IMR-90 (cell line): ENCODE measurements around the gene CELF5. TPM values are rescaled to one million over a fixed set of nuclear protein-coding genes. Genes with fewer than 3 reads are reported as not detected.

ENCODE experiments used
- ATAC-seq: fragments of 200-7000 bp; cut with Tn5 transposase; 2 replicates; pipeline ENCODE4 v1.9.1; 2020; ENCODE audit warnings: low read depth, mild to moderate bottlenecking, moderate library complexity
- BruUV-seq: library from RNA; stranded (reverse); fragments of 400-500 nt; replicated peaks from 2 replicates; lab custom pipeline; 2021; lab: Mats Ljungman, UMichigan
- CTCF ChIA-PET: fragments of 300-600 bp; formaldehyde crosslinking; extraction: SDS; loops from one replicate; lab custom pipeline; 2021; ENCODE audit warnings: antibody characterized with exemption; lab: Yijun Ruan, JAX
- POLR2A ChIA-PET: fragments of 300-600 bp; sonication (Branson Sonifier 250); formaldehyde crosslinking; loops from one replicate; lab custom pipeline; 2022; ENCODE audit warnings: antibody characterized with exemption; ENCODE audit not compliant: unreplicated experiment; lab: Charles Lee
- DNase-seq: peaks from one replicate; pipeline ENCODE4 v3.0.0; 2013
- H2AFZ ChIP-seq: replicated peaks from 2 replicates; pipeline ENCODE3; 2013; ENCODE audit warnings: low read length, mild to moderate bottlenecking; ENCODE audit not compliant: poor library complexity
- H2AK5ac ChIP-seq: 2 replicates; pipeline ENCODE4 v1.6.1; 2013; ENCODE audit warnings: low read depth, low read length, inconsistent platforms
- H2AK9ac ChIP-seq: replicated peaks from 2 replicates; pipeline ENCODE3; 2013; ENCODE audit warnings: mild to moderate bottlenecking, low read depth, low read length, moderate library complexity; ENCODE audit not compliant: poor library complexity
- H2BK120ac ChIP-seq: 2 replicates; pipeline ENCODE4 v1.6.1; 2013; ENCODE audit warnings: low read depth, low read length, inconsistent platforms
- H2BK15ac ChIP-seq: 3 replicates; pipeline ENCODE4 v1.6.1; 2013; ENCODE audit warnings: low read depth, low read length, inconsistent platforms
- H2BK20ac ChIP-seq: 2 replicates; pipeline ENCODE4 v1.6.1; 2013; ENCODE audit warnings: low read depth, mild to moderate bottlenecking, inconsistent platforms, low read length, moderate library complexity
- H2BK5ac ChIP-seq: 2 replicates; pipeline ENCODE4 v1.6.1; 2013; ENCODE audit warnings: mild to moderate bottlenecking, low read depth, low read length, inconsistent platforms; ENCODE audit not compliant: poor library complexity, severe bottlenecking
- H3K14ac ChIP-seq: replicated peaks from 2 replicates; pipeline ENCODE4 v1.6.1; 2013; ENCODE audit warnings: low read depth, low read length, inconsistent platforms
- H3K18ac ChIP-seq: 2 replicates; pipeline ENCODE4 v1.6.1; 2013; ENCODE audit warnings: low read depth, low read length, control low read depth
- H3K23ac ChIP-seq: 2 replicates; pipeline ENCODE4 v1.6.1; 2013; ENCODE audit warnings: low read depth, low read length, inconsistent platforms
- H3K27ac ChIP-seq: 2 replicates; pipeline ENCODE4 v1.5.1; 2013; ENCODE audit warnings: mild to moderate bottlenecking, control low read depth, low read length; ENCODE audit not compliant: insufficient read depth
- H3K27me3 ChIP-seq: 2 replicates; pipeline ENCODE4 v1.6.1; 2013; ENCODE audit warnings: low read length; ENCODE audit not compliant: control insufficient read depth, insufficient read depth
- H3K36me3 ChIP-seq: 2 replicates; pipeline ENCODE4 v1.6.1; 2013; ENCODE audit warnings: low read length, mixed read lengths; ENCODE audit not compliant: control insufficient read depth, insufficient read depth
- H3K4ac ChIP-seq: 2 replicates; pipeline ENCODE4 v1.6.1; 2013; ENCODE audit warnings: low read depth, low read length, inconsistent platforms
- H3K4me1 ChIP-seq: 2 replicates; pipeline ENCODE4 v1.6.1; 2013; ENCODE audit warnings: low read length, mixed read lengths; ENCODE audit not compliant: control insufficient read depth, insufficient read depth
- H3K4me2 ChIP-seq: 2 replicates; pipeline ENCODE4 v1.6.1; 2013; ENCODE audit warnings: low read depth, mild to moderate bottlenecking, control low read depth, low read length, moderate library complexity
- H3K4me3 ChIP-seq: 2 replicates; pipeline ENCODE4 v1.5.1; 2013; ENCODE audit warnings: low read depth, mild to moderate bottlenecking, control low read depth, low read length, moderate library complexity; ENCODE audit not compliant: insufficient read depth
- H3K56ac ChIP-seq: 2 replicates; pipeline ENCODE4 v1.6.1; 2013; ENCODE audit warnings: low read length, inconsistent platforms; ENCODE audit not compliant: insufficient read depth; ENCODE audit errors: extremely low read depth
- H3K79me1 ChIP-seq, 2 experiments: 2 replicates each; pipeline ENCODE4 v1.6.1; 2013; ENCODE audit warnings: low read length in 2 of 2, inconsistent platforms in 1 of 2, low read depth in 1 of 2
- H3K9ac ChIP-seq: 2 replicates; pipeline ENCODE4 v1.6.1; 2013; ENCODE audit warnings: low read depth, low read length, control low read depth
- H3K9me1 ChIP-seq: 2 replicates; pipeline ENCODE4 v1.6.1; 2013; ENCODE audit warnings: low read length, inconsistent platforms; ENCODE audit not compliant: insufficient read depth
- H3K9me3 ChIP-seq: 2 replicates; pipeline ENCODE4 v1.6.1; 2013; ENCODE audit warnings: low read length; ENCODE audit not compliant: control insufficient read depth, insufficient read depth
- H4K20me1 ChIP-seq: 2 replicates; pipeline ENCODE4 v1.6.1; 2013; ENCODE audit warnings: low read length, inconsistent platforms; ENCODE audit not compliant: insufficient read depth
- H4K5ac ChIP-seq: 2 replicates; pipeline ENCODE4 v1.6.1; 2013; ENCODE audit warnings: mild to moderate bottlenecking, low read depth, low read length, control low read depth
- H4K8ac ChIP-seq, 2 experiments: 2 replicates each; pipeline ENCODE4 v1.6.1; 2013; ENCODE audit warnings: low read depth in 2 of 2, low read length in 2 of 2, control low read depth in 1 of 2, inconsistent platforms in 1 of 2
- H4K91ac ChIP-seq: 2 replicates; pipeline ENCODE4 v1.6.1; 2013; ENCODE audit warnings: low read depth, low read length, inconsistent platforms; ENCODE audit not compliant: insufficient read depth
- SMC3 ChIP-seq: fragments of 150-350 bp; IDR thresholded peaks from 2 replicates; pipeline ENCODE4 v1.6.1; 2016; ENCODE audit warnings: low read depth, mild to moderate bottlenecking, antibody characterized with exemption, low read length, moderate library complexity
- WGBS, 2 experiments: methylation state at CpG; one replicate each; pipeline versions ENCODE4 v1.1.5 to v1.1.7; 2013; ENCODE audit warnings: missing lambda C conversion rate in 2 of 2; ENCODE audit not compliant: insufficient read length in 1 of 2; ENCODE audit errors: extremely low coverage in 2 of 2; 5-methylcytosine and 5-hydroxymethylcytosine counted together
- dilution Hi-C: fragments of 300-500 bp; cut with HindIII; formaldehyde crosslinking; loops from one replicate; pipeline ENCODE4 v1.14.3; 2018; ENCODE audit warnings: low sequenced_read_pairs; ENCODE audit not compliant: unreplicated experiment
- in situ Hi-C: fragments of 300-500 bp; cut with MboI; formaldehyde crosslinking; loops from 3 replicates; pipeline ENCODE4 v1.14.3; 2019; ENCODE audit warnings: low sequenced_read_pairs, inconsistent platforms, mixed read lengths
- intact Hi-C: fragments of 100-400 bp; cut with micrococcal nuclease; formaldehyde crosslinking; loops from 2 replicates; pipeline ENCODE4 v1.10.0; 2022
- polyA plus RNA-seq, 3 experiments: library from polyadenylated mRNA; depleted of rRNA; stranded (reverse); fragments of >200 nt; gene quantifications; 2 replicates each; pipeline ENCODE4 v1.2.3, GENCODE V29; 2012; ENCODE audit warnings: low replicate concordance in 1 of 3
- total RNA-seq: library from RNA; depleted of rRNA; stranded (reverse); fragments of >200 nt; gene quantifications from 2 replicates; pipeline ENCODE4 v1.2.3, GENCODE V29; 2012

Gene CELF5
- total and polyA plus RNA-seq, 2 of the 4 experiments (the other 2 are of a cell fraction), result 0.02 TPM; not detected in 1

GRCh38 chr19:3281026-3281425, 56.6 kb downstream of the CELF5 start:
- Histone ChIP-seq H3K79me1 (no peaks in the 10 kb centered on the region), H2AK9ac (no peak overlapping the region), H3K9me3 (no peaks in the 10 kb centered on the region), H3K27ac (no peak overlapping the region), H3K56ac (no peak overlapping the region), H3K4ac (no peak overlapping the region), H2BK5ac (no peak overlapping the region), H3K27me3 (peaks cover 32% of the 10 kb centered on the region), H2BK15ac (no peak overlapping the region), H3K9ac (no peak overlapping the region), H2AK5ac (no peak overlapping the region), H3K14ac (no peak overlapping the region), H2BK20ac (no peak overlapping the region), H2AFZ (no peak overlapping the region), H4K8ac (no peak overlapping the region), H3K23ac (no peak overlapping the region), H3K4me3 (no peak overlapping the region), H3K4me1 (no peaks in the 10 kb centered on the region), H2BK120ac (no peak overlapping the region), H4K20me1 (no peaks in the 10 kb centered on the region; the same call in 1 of the 2 replicates), H4K91ac (no peak overlapping the region), H4K5ac (no peak overlapping the region), H3K9me1 (no peaks in the 10 kb centered on the region), H3K36me3 (no peaks in the 10 kb centered on the region), H3K18ac (no peak overlapping the region), H3K4me2 (no peak overlapping the region)
- WGBS, 2 experiments, result 73% methylated on average over 15 of the region's 21 CpGs; no CpG with 5 or more reads in 1 of the 2 experiments
- ATAC-seq (no peak), DNase-seq (no peak)
- ChIA-PET POLR2A (no interaction called here), CTCF (interaction anchor here (1.5 kb wide), 1 partner anchor 9 kb away, joined by 5 read pairs; no protein-coding TSS in a partner anchor)
- TF ChIP-seq SMC3, result no peak
- intact Hi-C loops, result no loop called here
- dilution Hi-C loops, result no loop called here
- no TSS peak for BruUV-seq
- in situ Hi-C loops, result no loop called here
